ENCODE measurements around the gene EXOC3.
"Not testable (repeated sequence)": the region's sequence is repeated elsewhere in the genome, so short reads cannot be mapped to it uniquely, and the experiment has no call there.

The EXOC3 gene

DNA sequence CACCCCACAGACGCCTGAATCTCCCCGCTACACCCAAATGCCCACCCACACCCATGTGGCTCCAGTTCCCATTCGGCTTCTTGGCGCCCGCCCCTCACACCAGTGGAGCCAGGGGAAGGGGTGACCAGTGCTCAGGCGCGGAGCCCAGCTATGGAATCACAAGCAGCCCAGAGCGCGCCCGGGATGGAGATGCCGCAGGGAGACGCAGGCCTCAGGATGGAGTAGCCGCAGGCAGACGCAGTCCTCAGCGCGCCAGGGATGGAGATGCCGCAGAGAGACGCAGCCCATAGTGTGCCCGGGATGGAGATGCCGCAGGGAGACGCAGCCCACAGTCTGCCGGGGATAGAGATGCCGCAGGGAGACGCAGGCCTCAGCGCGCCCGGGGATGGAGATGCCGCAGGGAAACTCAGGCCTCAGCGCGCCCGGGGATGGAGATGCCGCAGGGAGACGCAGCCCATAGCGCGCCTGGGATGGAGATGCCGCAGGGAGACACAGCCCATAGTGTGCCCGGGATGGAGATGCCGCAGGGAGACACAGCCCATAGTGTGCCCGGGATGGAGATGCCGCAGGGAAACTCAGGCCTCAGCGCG, 65.1 kb downstream of the EXOC3 start:
- not testable (repeated sequence) for DNase-seq

DNA sequence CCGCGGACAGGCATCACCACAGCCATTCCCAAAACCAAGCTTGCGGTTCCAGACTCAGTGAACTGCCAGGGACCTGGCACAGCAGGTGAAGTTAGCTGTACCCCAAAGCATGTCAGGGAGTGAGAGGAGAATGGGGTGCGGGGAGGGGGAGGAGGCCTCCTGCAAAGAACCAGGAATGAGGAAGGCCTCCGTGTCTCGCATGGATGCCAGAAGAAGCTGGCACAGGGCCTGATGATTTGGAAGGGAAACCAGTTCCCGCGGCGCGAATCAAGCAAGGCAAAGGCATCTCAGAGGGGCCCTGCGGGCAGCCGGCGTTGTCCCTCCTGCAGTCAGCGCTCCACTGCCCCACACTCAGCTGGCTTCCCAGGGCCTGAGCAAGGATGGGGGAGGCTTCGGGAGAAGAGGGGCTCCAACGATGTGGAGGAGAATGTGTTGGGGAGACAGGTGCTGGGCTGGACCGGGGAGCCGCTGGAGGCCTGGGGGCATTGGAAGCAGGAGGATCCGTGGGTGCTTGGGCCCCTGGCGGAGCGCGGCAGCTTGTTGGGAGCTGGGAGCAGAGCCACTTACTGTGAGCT, 66.7 kb downstream of the EXOC3 start:
- DNase-seq = no peak

DNA sequence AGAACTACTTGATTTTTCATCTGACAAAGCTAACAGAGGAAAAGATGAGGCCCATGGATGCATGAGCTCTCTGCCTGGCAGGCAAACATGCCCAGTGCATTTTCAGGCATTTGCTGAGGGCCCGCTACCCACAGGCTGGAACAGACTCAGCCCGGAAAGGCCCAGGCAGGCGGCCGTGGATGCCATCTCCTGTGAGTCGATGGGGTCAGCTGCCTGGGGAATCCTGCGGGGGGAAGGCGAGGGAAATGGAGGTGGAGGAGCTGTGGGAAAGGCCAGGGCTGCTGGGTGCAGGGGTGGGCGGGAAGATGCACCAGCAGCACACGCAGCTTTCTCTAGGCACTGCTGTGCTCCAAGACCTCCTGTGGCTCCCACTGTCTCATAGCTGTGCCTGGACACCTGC, 67.5 kb downstream of the EXOC3 start:
- no peak for DNase-seq

DNA sequence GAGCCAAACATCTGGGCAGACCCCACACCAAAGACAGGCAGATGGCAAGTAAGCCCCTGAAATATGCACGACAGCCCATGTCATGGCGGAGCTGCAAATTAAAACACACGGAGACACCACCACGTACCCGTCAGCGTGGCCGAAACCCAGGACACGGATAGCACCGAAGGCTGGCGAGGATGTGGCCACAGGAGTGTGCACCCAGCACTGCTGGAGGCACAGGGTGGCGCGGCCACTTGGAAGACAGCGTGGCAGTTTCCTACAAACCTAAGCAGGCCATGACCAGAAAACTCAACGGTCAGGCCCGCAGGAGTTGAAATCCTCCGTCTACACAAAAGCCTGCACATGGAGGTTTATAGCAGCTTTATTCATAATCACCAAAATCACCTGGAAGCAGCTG, 68.5 kb downstream of the EXOC3 start:
- no peak for DNase-seq

DNA sequence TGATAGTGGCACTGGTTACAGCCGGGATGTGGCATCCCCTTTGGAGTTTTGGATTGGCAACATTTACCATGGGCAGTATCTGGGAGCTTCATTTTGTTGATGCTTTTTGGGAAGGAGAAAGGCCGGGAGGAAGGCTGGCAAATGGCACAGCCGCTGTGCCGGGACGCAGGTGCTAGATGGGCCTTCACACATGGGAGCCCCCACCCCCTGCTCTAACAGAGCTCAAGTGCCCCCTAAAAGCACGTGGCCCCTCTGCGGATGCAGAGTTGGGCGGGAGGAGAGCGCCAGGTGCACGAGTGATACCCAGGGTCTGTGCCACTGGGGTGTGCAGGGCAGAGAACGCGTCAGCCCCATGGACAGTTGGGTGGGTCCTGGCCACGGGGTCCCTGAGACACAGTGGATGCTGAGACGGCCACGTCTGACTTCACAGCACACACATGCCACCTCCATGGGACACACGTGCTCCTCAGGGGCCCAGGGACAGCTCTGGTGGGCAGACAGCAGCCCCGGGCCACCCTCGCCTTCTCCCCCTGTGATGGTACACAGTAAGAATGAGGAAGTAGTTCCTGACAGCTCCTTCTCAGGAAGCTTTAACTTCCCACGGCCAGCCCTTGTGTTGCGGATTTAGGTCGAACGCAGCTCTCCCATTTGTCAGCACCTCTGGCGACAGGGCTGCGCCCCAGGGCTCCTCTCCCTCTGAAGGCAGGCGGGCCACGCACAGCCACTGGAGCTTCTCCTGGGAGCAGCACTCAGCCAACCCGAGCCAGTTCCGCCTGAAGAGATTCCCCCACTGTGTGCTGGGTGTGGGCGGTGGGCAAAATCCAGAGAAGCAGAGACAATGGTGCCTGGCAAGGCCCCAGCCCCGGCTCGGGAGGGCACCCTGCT, 70.5 kb downstream of the EXOC3 start:
- no peak for DNase-seq

DNA sequence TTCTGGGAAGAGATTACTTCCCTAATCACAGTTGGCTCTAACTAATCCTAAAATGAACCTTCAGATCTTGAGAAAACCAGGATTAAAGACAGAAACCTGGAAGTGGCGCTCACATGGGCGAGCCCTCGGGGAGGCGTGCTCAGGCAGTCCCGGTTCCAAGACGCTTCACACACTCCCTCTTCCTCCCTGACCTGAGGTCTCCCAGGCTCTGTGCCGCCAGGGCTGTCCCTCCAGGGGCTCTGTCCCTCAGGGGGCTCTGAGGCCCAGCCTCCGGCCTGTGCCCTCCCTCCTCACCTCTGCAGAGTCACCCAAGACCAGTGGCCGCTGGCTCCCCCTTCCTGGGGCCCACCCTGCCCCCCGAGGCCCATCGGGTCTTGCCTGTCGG, 71.1 kb downstream of the EXOC3 start:
- DNase-seq = no peak

DNA sequence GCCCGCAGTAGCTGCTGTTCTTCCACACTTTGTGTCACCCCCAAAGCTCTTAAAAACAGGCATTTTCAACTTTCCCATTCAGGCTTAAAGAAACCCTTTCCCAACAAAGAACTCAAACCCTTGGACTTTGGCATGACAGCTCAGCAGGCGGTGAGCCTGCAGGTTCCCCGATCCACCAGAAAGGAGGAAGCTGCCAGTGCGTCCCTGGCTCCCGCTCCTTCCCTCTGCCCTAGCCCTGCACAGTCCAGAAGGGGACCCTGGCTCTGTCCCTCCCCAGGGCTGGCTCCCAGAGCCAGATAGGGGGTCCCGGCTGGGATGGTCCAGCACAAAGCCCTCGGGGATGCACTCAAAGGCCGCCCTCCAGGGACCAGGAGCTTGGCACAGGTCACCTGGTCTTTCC, 71.7 kb downstream of the EXOC3 start:
- no peak for DNase-seq

DNA sequence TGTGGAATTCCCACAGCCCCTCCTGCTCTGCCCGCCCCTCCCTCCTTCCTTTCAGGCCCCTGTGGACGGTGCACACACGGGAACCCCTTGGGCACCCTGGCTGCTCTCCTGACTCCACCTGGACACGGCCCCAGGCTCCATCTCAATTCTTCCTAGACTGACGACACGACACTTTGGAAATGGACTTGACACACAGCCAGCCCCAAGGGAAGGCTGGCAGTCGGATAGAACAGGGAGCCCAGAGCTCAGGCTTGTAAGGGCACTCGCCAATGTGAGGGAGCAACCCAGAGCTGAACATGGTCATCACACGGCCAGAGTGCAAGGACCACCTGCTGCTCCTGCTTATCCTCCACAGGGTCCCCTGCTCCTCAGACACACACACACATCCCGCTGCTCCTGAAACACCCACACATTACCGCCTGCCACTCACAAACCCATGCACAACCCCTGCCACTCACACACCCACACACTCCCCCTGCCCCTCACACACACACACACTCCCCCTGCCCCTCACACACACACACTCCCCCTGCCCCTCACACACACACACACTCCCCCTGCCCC, 72.4 kb downstream of the EXOC3 start:
- no peak for DNase-seq

DNA sequence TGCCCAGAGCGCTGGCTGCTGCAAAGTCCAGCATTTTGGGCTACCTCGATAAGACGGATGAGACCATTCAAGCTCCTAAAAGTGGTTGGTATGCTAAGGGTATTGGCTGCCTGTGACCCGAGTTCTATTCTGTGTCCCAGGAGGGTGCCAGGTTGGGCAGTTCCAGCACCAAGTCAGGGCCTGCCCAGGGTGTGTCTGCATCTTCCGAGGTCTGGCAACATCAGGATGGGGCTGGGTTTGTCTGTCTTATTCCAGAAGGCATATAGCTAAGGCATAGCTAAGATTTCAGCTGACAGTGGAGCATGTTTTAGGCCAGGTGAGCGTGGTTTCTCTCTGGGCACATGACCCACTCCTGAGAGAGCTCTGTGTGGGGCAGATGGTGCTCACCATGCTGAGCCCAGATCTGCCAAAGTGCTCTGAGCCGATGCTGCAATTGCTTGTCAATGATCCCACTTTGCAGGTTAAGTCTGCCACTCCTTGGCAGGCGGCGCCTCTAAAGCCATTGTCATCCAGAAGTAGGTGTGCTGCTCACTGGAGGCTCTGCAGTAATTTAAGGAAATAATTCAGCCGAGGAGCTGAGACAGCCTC, 73.5 kb downstream of the EXOC3 start:
- no peak for DNase-seq

Measured in activated T-cell treated with anti-CD3 and anti-CD28 coated beads, Interleukin-2, amount 50 U/mL, for 1 hour (primary cell).